Left ventricle myocardium superior (tissue), 1 donor: ENCODE data around the gene PLCB1. TPM values are rescaled to one million over a fixed set of nuclear protein-coding genes. Genes with fewer than 3 reads are reported as not detected.
"Not testable (repeated sequence)": the region's sequence is repeated elsewhere in the genome, so short reads cannot be mapped to it uniquely, and the experiment has no call there.

ENCODE experiments used
- ATAC-seq: fragments of 200-7000 bp; cut with Tn5 transposase; one replicate; pipeline ENCODE4 v1.9.1; 2020; ENCODE audit warnings: mild to moderate bottlenecking, moderate library complexity
- DNase-seq: peaks from one replicate; pipeline ENCODE4 v3.0.0-alpha.2; 2020
- intact Hi-C: fragments of 100-400 bp; cut with micrococcal nuclease; formaldehyde crosslinking; loops from one replicate; pipeline ENCODE4 v1.11.0; 2022
- total RNA-seq: library from RNA; stranded (reverse); fragmentation: NEBNext Ultra II Directional; extraction: Animal tissue kit (Norgen Biotek cat#: 25700); gene quantifications from one replicate; pipeline ENCODE4 v1.2.1, GENCODE V29; 2021
- donor health status: DM: no; HTN: yes; CAD: no; lungs with severe emphysema.

The PLCB1 gene
- total RNA-seq, 1 donor from 2014 or later: 7.7 TPM

- intact Hi-C loops: no loop called here
- no peak for ATAC-seq
- no peak for DNase-seq
These were observed 446.2 kb downstream of the PLCB1 start for GRCh38 chr20:8578161-8578865.

- DNase-seq: no peak
- ATAC-seq: peak; percentile 18
- intact Hi-C loops: no loop called here
These were observed 447.0 kb downstream of the PLCB1 start for GRCh38 chr20:8579035-8579434.

GRCh38 chr20:8581446-8582183 lies 449.5 kb downstream of the PLCB1 start:
- intact Hi-C loops: no loop called here
- DNase-seq (no peak), ATAC-seq (no peak)

GRCh38 chr20:8583012-8583565 lies 451.0 kb downstream of the PLCB1 start:
- ATAC-seq: no peak
- DNase-seq: no peak
- intact Hi-C loops: no loop called here

- ATAC-seq (no peak), DNase-seq (no peak)
- intact Hi-C loops: no loop called here
These were observed 451.5 kb downstream of the PLCB1 start for GRCh38 chr20:8583566-8584043.

- intact Hi-C loops: no loop called here
- DNase-seq (no peak), ATAC-seq (no peak)
These were observed 455.2 kb downstream of the PLCB1 start for GRCh38 chr20:8587251-8587650.

- intact Hi-C loops: no loop called here
- no peak for ATAC-seq
These were observed 455.7 kb downstream of the PLCB1 start for GRCh38 chr20:8587810-8588209.

GRCh38 chr20:8589956-8590355 lies 457.9 kb downstream of the PLCB1 start:
- DNase-seq: no peak
- intact Hi-C loops: no loop called here
- no peak for ATAC-seq

More at GRCh38 chr20:8587810-8588209, 455.7 kb downstream of the PLCB1 start:
- no peak for DNase-seq

GRCh38 chr20:8600910-8601541 lies 469.0 kb downstream of the PLCB1 start:
- DNase-seq, intact Hi-C loops, ATAC-seq: not testable (repeated sequence)

- intact Hi-C loops: no loop called here
- ATAC-seq (peak; percentile 14), DNase-seq (no peak)
These were observed 469.5 kb downstream of the PLCB1 start for GRCh38 chr20:8601542-8601912.

- intact Hi-C loops: no loop called here
- DNase-seq (no peak), ATAC-seq (peak; percentile 17)
These were observed 470.5 kb downstream of the PLCB1 start for GRCh38 chr20:8602389-8603116.

- no peak for DNase-seq
- intact Hi-C loops: no loop called here
These were observed 476.4 kb downstream of the PLCB1 start for GRCh38 chr20:8608470-8608869.

GRCh38 chr20:8616792-8617191 lies 484.7 kb downstream of the PLCB1 start:
- ATAC-seq (peak; percentile 90), DNase-seq (no peak)
- intact Hi-C loops: no loop called here

More at GRCh38 chr20:8608470-8608869, 476.4 kb downstream of the PLCB1 start:
- no peak for ATAC-seq

- DNase-seq (no peak), ATAC-seq (no peak)
- intact Hi-C loops: no loop called here
These were observed 488.9 kb downstream of the PLCB1 start for GRCh38 chr20:8621001-8621400.

GRCh38 chr20:8624046-8624445 lies 492.0 kb downstream of the PLCB1 start:
- no peak for DNase-seq
- intact Hi-C loops: no loop called here
- ATAC-seq: no peak

- ATAC-seq (no peak), DNase-seq (no peak)
- intact Hi-C loops: no loop called here
These were observed 492.6 kb downstream of the PLCB1 start for GRCh38 chr20:8624616-8625015.

- intact Hi-C loops: no loop called here
- DNase-seq (no peak), ATAC-seq (peak; percentile 68)
These were observed 495.4 kb downstream of the PLCB1 start for GRCh38 chr20:8627340-8628004.

- no peak for DNase-seq
- no peak for ATAC-seq
- intact Hi-C loops: no loop called here
These were observed 499.2 kb downstream of the PLCB1 start for GRCh38 chr20:8631271-8631670.

- no peak for ATAC-seq
- no peak for DNase-seq
- intact Hi-C loops: no loop called here
These were observed 501.3 kb downstream of the PLCB1 start for GRCh38 chr20:8633366-8633765.
